Liver (tissue), 9 donors: ENCODE measurements around the gene SLIT3. TPM values are rescaled to one million over a fixed set of nuclear protein-coding genes. Genes with fewer than 3 reads are reported as not detected.

Experiments used
- DNase-seq: peaks from one replicate; pipeline ENCODE4 v3.0.0-alpha.2; 2017; ENCODE audit warnings: low spot score
- H3K27ac ChIP-seq, 2 donors: one replicate each; pipeline ENCODE4 v1.7.0; 2013; ENCODE audit warnings: inconsistent platforms in 2 of 2, low read length in 2 of 2, control low read depth in 1 of 2, low read depth in 1 of 2, mild to moderate bottlenecking in 1 of 2
- H3K27me3 ChIP-seq, 4 donors: one replicate each; pipeline versions ENCODE4 v1.6.1 to v1.7.0; 2013; ENCODE audit warnings: low read length in 3 of 4, inconsistent platforms in 1 of 4, mild to moderate bottlenecking in 1 of 4, moderate library complexity in 1 of 4; ENCODE audit not compliant: control insufficient read depth in 4 of 4, insufficient read depth in 4 of 4
- H3K36me3 ChIP-seq, 4 donors: one replicate each; pipeline versions ENCODE4 v1.6.1 to v1.7.0; 2013; ENCODE audit warnings: low read length in 3 of 4, mild to moderate bottlenecking in 3 of 4, low read depth in 1 of 4, moderate library complexity in 1 of 4; ENCODE audit not compliant: control insufficient read depth in 4 of 4, insufficient read depth in 3 of 4
- H3K4me1 ChIP-seq, 4 donors: one replicate each; pipeline versions ENCODE4 v1.6.1 to v1.7.0; 2013; ENCODE audit warnings: low read length in 3 of 4, mild to moderate bottlenecking in 3 of 4, moderate library complexity in 1 of 4; ENCODE audit not compliant: control insufficient read depth in 4 of 4, insufficient read depth in 4 of 4
- H3K4me3 ChIP-seq, 3 donors: one replicate each; pipeline versions ENCODE4 v1.6.1 to v1.7.0; 2013; ENCODE audit warnings: low read length in 3 of 3, control low read depth in 1 of 3, low read depth in 1 of 3, mild to moderate bottlenecking in 1 of 3
- H3K9ac ChIP-seq, 2 donors: one replicate each; pipeline ENCODE4 v1.7.0; 2013; ENCODE audit warnings: low read length in 2 of 2, mild to moderate bottlenecking in 2 of 2, moderate library complexity in 2 of 2, control low read depth in 1 of 2, low read depth in 1 of 2
- H3K9me3 ChIP-seq, 4 donors: one replicate each; pipeline versions ENCODE4 v1.6.1 to v1.7.0; 2013; ENCODE audit warnings: low read length in 3 of 4; ENCODE audit not compliant: control insufficient read depth in 4 of 4
- CTCF ChIP-seq: fragments of 150-350 bp; IDR thresholded peaks from 2 replicates; pipeline ENCODE4 v1.5.1; 2017; ENCODE audit warnings: improper control_type of control experiment, low read depth, low read length; ENCODE audit not compliant: missing input control
- EGR1 ChIP-seq, 2 donors: IDR thresholded peaks; 2 replicates each; pipeline ENCODE4 v1.6.1; 2016 to 2018; ENCODE audit warnings: antibody characterized with exemption in 2 of 2, low read depth in 2 of 2
- FOXA1 ChIP-seq: IDR thresholded peaks from 2 replicates; pipeline ENCODE4 v1.6.1; 2016; ENCODE audit warnings: antibody characterized with exemption
- FOXA2 ChIP-seq: IDR thresholded peaks from 2 replicates; pipeline ENCODE4 v1.6.1; 2016; ENCODE audit warnings: antibody characterized with exemption
- GABPA ChIP-seq, 2 donors: IDR thresholded peaks in 1 of 2; conservative IDR thresholded peaks in 1 of 2; 2 replicates each; pipeline ENCODE4 v1.6.1; 2016; ENCODE audit warnings: antibody characterized with exemption in 2 of 2, mild to moderate bottlenecking in 1 of 2, moderate library complexity in 1 of 2
- HNF4A ChIP-seq, 2 donors: conservative IDR thresholded peaks; 2 replicates each; pipeline ENCODE4 v1.6.1; 2016; ENCODE audit warnings: antibody characterized with exemption in 2 of 2, mild to moderate bottlenecking in 2 of 2
- JUND ChIP-seq, 2 donors: IDR thresholded peaks; 2 replicates each; pipeline ENCODE4 v1.6.1; 2016; ENCODE audit warnings: antibody characterized with exemption in 2 of 2
- MAX ChIP-seq: IDR thresholded peaks from 2 replicates; pipeline ENCODE4 v1.6.1; 2016; ENCODE audit warnings: antibody characterized with exemption
- NR2F2 ChIP-seq: IDR thresholded peaks from 2 replicates; pipeline ENCODE4 v1.6.1; 2016; ENCODE audit warnings: antibody characterized with exemption
- RAD21 ChIP-seq, 2 donors: IDR thresholded peaks; 2 replicates each; pipeline ENCODE4 v1.6.1; 2016; ENCODE audit warnings: antibody characterized with exemption in 2 of 2, mild to moderate bottlenecking in 2 of 2
- REST ChIP-seq: IDR thresholded peaks from 2 replicates; pipeline ENCODE4 v1.6.1; 2016; ENCODE audit warnings: antibody characterized with exemption, mild to moderate bottlenecking
- RXRA ChIP-seq, 2 donors: IDR thresholded peaks; 2 replicates each; pipeline ENCODE4 v1.6.1; 2017 to 2018; ENCODE audit warnings: antibody characterized with exemption in 2 of 2, mild to moderate bottlenecking in 1 of 2
- SP1 ChIP-seq: IDR thresholded peaks from 2 replicates; pipeline ENCODE4 v1.6.1; 2018; ENCODE audit warnings: antibody characterized with exemption, mild to moderate bottlenecking
- TAF1 ChIP-seq: conservative IDR thresholded peaks from 2 replicates; pipeline ENCODE4 v1.6.1; 2016; ENCODE audit warnings: antibody characterized with exemption, mild to moderate bottlenecking
- ZBTB33 ChIP-seq: IDR thresholded peaks from 2 replicates; pipeline ENCODE4 v1.6.1; 2016; ENCODE audit warnings: antibody characterized with exemption
- WGBS: extraction: QIAGEN DNeasy Blood & Tissue Kit; methylation state at CpG from one replicate; pipeline ENCODE4 v1.1.7; 2013; 5-methylcytosine and 5-hydroxymethylcytosine counted together
- polyA plus RNA-seq, 2 donors: library from polyadenylated mRNA; stranded (reverse) in 1 of 2; unstranded in 1 of 2; fragments of 200-250 nt in 1 of 2; fragments of >200 nt in 1 of 2; fragmentation: Nextera tagmentation in 1 of 2; extraction: Ambion mirVana in 1 of 2; gene quantifications; one replicate each; pipeline versions ENCODE4 v1.2.1 to v1.2.3, GENCODE V29; 2013 to 2015
- total RNA-seq, 2 donors: library from RNA; depleted of rRNA; stranded (reverse); fragments of >200 nt; gene quantifications; one replicate each; pipeline ENCODE4 v1.2.3, GENCODE V29; 2014
- donor health status: healthy.
- donor health status: healthy.
- donor health status: healthy.
- donor health status: healthy.
- donor health status: healthy.

Gene SLIT3
- total and polyA plus RNA-seq, 4 donors: 0.61 to 1.3 (median 0.91) TPM

GRCh38 chr5:168676501-168676900 lies 624.4 kb downstream of the SLIT3 start:
- Histone ChIP-seq H3K27me3 (no peaks in the 10 kb centered on the region), H3K9me3 (no peaks in the 10 kb centered on the region), H3K4me1 (peaks cover 0 to 13% (median 7%) of the 10 kb centered on the region in 4 donors), H3K4me3 (no peak overlapping the region), H3K27ac (no peak overlapping the region), H3K36me3 (no peaks in the 10 kb centered on the region), H3K9ac (no peak overlapping the region)
- TF ChIP-seq RXRA (IDR thresholded peaks at IDR 0.05) (no peak), RAD21 (IDR thresholded peaks at IDR 0.05) (no peak), MAX (no peak), HNF4A (conservative IDR thresholded peaks at IDR 0.05) (no peak), GABPA (IDR thresholded peaks at IDR 0.05 in 1 of 2, conservative IDR thresholded peaks at IDR 0.05 in 1 of 2) (no peak), JUND (IDR thresholded peaks at IDR 0.05) (no peak), NR2F2 (no peak), SP1 (no peak), REST (no peak), FOXA2 (no peak), ZBTB33 (no peak), CTCF (no peak), EGR1 (IDR thresholded peaks at IDR 0.05; ENCODE audit: low read depth in 2 of 2) (no peak), TAF1 (no peak)
- no peak for DNase-seq
- 84% methylated on average over 4 of the region's 4 CpGs for WGBS

GRCh38 chr5:168675883-168676408 lies 625.0 kb downstream of the SLIT3 start:
- Histone ChIP-seq H3K27ac (no peak overlapping the region), H3K4me1 (peaks cover 0 to 7% (median 1%) of the 10 kb centered on the region in 4 donors), H3K9me3 (no peaks in the 10 kb centered on the region), H3K9ac (no peak overlapping the region), H3K36me3 (no peaks in the 10 kb centered on the region), H3K4me3 (no peak overlapping the region), H3K27me3 (no peaks in the 10 kb centered on the region)
- no peak for TF ChIP-seq ZBTB33
- no peak for TF ChIP-seq FOXA1
- no peak for TF ChIP-seq SP1
- WGBS: 87% methylated on average over 2 of the region's 2 CpGs
- no peak for DNase-seq
